Activated CD8-positive, alpha-beta T cell treated with anti-CD3 and anti-CD28 coated beads for 36 hours (primary cell): Measurements from ENCODE around the gene GNAT1. TPM values are rescaled to one million over a fixed set of nuclear protein-coding genes. Genes with fewer than 3 reads are reported as not detected.
A peak's percentile ranks its signal among the peaks of the same experiment; 100 is the strongest.

Experiments used
- ATAC-seq: fragments of 200-7000 bp; cut with Tn5 transposase; one replicate; pipeline ENCODE4 v1.10.0; 2021; ENCODE audit warnings: mild to moderate bottlenecking, moderate library complexity
- CTCF ChIA-PET: fragments of 350-600 bp; sonication (Branson Sonifier 250); formaldehyde crosslinking; loops from one replicate; lab custom pipeline; 2021; ENCODE audit warnings: antibody characterized with exemption; lab: Charles Lee
- POLR2A ChIA-PET: fragments of 350-600 bp; sonication (Branson Sonifier 250); formaldehyde crosslinking; loops from one replicate; lab custom pipeline; 2021; ENCODE audit warnings: antibody characterized with exemption; lab: Charles Lee
- DNase-seq: peaks from one replicate; pipeline ENCODE4 v3.0.0-alpha.2; 2020
- H3K27ac Mint-ChIP-seq: one replicate; pipeline ENCODE4 v1.8.0; 2021; ENCODE audit warnings: mild to moderate bottlenecking, mixed read lengths
- H3K27me3 Mint-ChIP-seq: one replicate; pipeline ENCODE4 v1.8.0; 2021; ENCODE audit warnings: mixed read lengths
- H3K36me3 Mint-ChIP-seq: one replicate; pipeline ENCODE4 v1.8.0; 2021; ENCODE audit warnings: low read depth, mixed read lengths
- H3K4me1 Mint-ChIP-seq: one replicate; pipeline ENCODE4 v1.8.0; 2021; ENCODE audit warnings: low read depth, mixed read lengths
- H3K4me3 Mint-ChIP-seq: one replicate; pipeline ENCODE4 v1.8.0; 2021; ENCODE audit warnings: mild to moderate bottlenecking, moderate library complexity, mixed read lengths
- H3K9me3 Mint-ChIP-seq: one replicate; pipeline ENCODE4 v1.8.0; 2021; ENCODE audit warnings: mixed read lengths
- intact Hi-C: fragments of 100-400 bp; cut with micrococcal nuclease; formaldehyde crosslinking; loops from one replicate; pipeline ENCODE4 v1.10.0; 2022
- total RNA-seq, 2 experiments: library from RNA; stranded (reverse); gene quantifications; one replicate each; pipeline ENCODE4 v1.2.3, GENCODE V29; 2021
- TF ChIP-seq, protein P1 (sequence below): fragments of 200-600 bp; IDR thresholded peaks from one replicate; pipeline ENCODE4 v1.8.0; 2022; ENCODE audit warnings: antibody characterized with exemption, mild to moderate bottlenecking

GNAT1 gene
- total RNA-seq, 2 experiments from 2014 or later: 0.11 to 0.23 TPM

DNA sequence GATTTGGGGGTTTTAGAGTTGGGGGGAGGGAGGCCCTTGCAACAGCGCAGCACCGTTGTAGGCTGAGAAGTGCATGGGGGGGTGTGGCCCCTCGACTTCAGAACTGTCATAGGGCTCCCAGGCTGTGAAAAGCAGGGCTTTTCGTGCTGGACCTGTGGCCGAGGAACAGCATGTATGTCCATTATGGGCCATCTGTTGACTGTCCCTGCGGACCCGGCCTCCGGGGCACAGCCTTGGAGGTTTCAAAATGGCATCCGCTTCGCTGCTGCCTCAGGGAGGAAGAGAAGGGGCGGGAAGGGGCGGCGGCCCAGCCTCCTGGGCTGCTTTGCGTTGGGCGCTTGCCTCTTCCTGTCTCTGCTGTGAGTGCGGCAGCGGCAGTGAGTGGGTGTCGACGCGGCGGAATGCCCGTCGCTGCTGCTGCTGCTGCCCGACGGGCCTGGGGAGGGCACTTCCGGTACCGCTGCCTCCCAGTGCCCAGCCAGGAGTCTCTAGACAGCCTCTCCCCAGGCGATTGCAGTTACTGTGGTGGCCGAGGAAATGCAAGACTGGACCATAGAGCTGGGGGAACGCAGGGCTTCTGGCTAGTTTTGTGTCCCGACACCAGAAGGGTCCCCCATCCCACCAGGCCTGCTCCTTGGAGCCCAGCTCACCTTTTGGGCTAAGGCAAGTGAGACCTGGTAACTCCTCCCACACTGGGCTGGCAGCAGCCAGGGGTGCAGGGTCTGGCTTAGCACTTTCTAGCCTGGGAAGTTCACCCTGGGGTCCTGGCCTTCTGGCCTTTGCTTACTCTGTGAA is 46.5 kb downstream of the GNAT1 start:
- no peaks in the 10 kb centered on the region for H3K9me3 Mint-ChIP-seq
- ChIA-PET POLR2A (interaction anchor here (0.7 to 4.2 kb wide), 8 partner anchors 9 to 122 kb away, joined by 3 to 29 read pairs (median 4); no protein-coding TSS in a partner anchor), CTCF (interaction anchor here (0.8 to 14.8 kb wide), 4 partner anchors 6 to 44 kb away, joined by 3 to 239 read pairs (median 20); no protein-coding TSS in a partner anchor)
- H3K36me3 Mint-ChIP-seq: peaks cover 21% of the 10 kb centered on the region
- DNase-seq: peak; percentile 96
- ATAC-seq: peak; percentile 47
- H3K4me1 Mint-ChIP-seq: peaks cover 51% of the 10 kb centered on the region
- peak overlapping the region; percentile 91 for H3K4me3 Mint-ChIP-seq
- no peaks in the 10 kb centered on the region for H3K27me3 Mint-ChIP-seq
- intact Hi-C loops: no loop called here
- TF ChIP-seq, protein P1, sequence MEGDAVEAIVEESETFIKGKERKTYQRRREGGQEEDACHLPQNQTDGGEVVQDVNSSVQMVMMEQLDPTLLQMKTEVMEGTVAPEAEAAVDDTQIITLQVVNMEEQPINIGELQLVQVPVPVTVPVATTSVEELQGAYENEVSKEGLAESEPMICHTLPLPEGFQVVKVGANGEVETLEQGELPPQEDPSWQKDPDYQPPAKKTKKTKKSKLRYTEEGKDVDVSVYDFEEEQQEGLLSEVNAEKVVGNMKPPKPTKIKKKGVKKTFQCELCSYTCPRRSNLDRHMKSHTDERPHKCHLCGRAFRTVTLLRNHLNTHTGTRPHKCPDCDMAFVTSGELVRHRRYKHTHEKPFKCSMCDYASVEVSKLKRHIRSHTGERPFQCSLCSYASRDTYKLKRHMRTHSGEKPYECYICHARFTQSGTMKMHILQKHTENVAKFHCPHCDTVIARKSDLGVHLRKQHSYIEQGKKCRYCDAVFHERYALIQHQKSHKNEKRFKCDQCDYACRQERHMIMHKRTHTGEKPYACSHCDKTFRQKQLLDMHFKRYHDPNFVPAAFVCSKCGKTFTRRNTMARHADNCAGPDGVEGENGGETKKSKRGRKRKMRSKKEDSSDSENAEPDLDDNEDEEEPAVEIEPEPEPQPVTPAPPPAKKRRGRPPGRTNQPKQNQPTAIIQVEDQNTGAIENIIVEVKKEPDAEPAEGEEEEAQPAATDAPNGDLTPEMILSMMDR: no peak
- peak overlapping the region; percentile 95 for H3K27ac Mint-ChIP-seq

DNA sequence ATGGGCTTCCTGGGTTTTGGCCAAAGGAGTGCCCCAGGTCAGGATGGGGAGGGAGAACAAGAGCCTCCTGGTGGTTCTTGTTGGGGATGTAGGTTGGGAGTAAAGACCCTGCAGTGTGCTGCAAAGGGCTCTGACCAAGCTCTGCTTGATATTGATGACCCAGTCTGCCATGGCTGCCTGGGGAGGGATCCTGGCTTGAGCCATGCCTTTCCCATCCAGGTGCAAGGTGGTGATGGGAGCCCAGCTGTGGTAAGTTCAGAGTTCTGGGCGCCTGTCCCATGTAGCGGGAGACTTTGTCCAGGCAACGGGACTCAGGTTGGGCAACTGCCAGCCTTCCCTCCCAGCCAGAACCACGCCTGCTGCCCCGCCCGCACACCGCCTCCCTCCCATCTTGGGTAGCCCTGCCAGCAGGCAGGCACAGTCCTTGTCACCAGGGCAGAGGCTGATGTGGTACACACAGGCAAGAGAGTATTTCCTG is 47.2 kb downstream of the GNAT1 start:
- Mint-ChIP-seq H3K9me3 (no peaks in the 10 kb centered on the region), H3K27ac (peak overlapping the region; percentile 95), H3K4me1 (peaks cover 56% of the 10 kb centered on the region), H3K4me3 (peak overlapping the region; percentile 91), H3K27me3 (no peaks in the 10 kb centered on the region), H3K36me3 (peaks cover 23% of the 10 kb centered on the region)
- DNase-seq (peak; percentile 19), ATAC-seq (no peak)
- POLR2A ChIA-PET: interaction anchor here (0.7 to 4.2 kb wide), 4 partner anchors 9 to 53 kb away, joined by 3 to 29 read pairs (median 4); no protein-coding TSS in a partner anchor
- TF ChIP-seq, protein P1: no peak
- intact Hi-C loops: no loop called here
- CTCF ChIA-PET: interaction anchor here (1.3 to 14.8 kb wide), 3 partner anchors 5 to 31 kb away, joined by 3 to 239 read pairs (median 36); no protein-coding TSS in a partner anchor

DNA sequence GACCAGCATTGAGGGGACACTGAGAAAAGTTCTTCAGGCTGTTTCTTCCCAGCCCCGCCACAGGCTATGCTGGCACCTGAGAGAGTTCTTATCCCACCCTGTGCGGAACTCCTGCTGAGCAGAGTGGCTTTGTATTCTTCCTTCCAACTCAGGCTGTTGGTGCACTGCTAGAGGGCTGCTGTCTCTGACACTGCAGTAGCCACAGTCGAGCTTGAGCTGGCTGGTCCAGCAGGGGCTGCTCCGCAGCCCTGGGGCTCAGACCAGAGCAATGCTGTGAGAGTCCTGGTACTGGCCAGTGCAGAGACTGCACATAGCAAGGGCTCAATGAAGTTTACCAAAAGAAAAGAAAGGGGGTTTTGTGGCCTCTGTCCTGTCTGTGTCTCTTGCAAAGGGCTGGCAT is 48.2 kb downstream of the GNAT1 start:
- peaks cover 63% of the 10 kb centered on the region for H3K4me1 Mint-ChIP-seq
- no peaks in the 10 kb centered on the region for H3K27me3 Mint-ChIP-seq
- CTCF ChIA-PET: interaction anchor here (0.9 to 8.0 kb wide), 3 partner anchors 8 to 47 kb away, joined by 3 to 239 read pairs (median 8); partner anchors contain the start of gene GNAI2

DNA sequence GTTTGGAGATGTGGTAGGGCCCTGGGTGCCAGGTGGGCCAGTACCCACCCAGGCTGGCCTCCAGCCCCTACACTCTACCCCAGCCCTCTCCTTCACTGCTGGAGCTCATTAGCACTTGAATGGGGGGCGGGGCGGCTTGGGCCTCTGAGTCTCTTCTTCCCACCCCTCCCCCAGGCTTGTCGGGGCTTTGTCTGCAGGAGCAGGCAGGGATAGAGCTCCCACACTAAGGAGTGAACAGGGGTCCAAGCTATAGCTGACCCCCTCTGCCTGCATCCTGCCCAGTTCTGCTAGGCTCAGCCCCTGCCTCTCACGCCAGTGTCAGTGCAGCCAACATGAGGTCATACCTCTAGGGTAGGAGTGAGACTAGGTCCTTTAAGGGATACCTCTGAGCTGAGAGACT is 49.8 kb downstream of the GNAT1 start:
- intact Hi-C loops: no loop called here
- POLR2A ChIA-PET: interaction anchor here (1.2 to 3.8 kb wide), 6 partner anchors 8 to 48 kb away, joined by 3 to 14 read pairs (median 5); no protein-coding TSS in a partner anchor
- CTCF ChIA-PET: interaction anchor here (1.0 to 8.0 kb wide), 3 partner anchors 10 to 49 kb away, joined by 3 to 239 read pairs (median 8); partner anchors contain the start of gene GNAI2
- Mint-ChIP-seq H3K4me1 (peaks cover 70% of the 10 kb centered on the region), H3K4me3 (peak overlapping the region; percentile 24), H3K27ac (peak overlapping the region; percentile 95), H3K27me3 (no peaks in the 10 kb centered on the region), H3K36me3 (peaks cover 26% of the 10 kb centered on the region), H3K9me3 (no peaks in the 10 kb centered on the region)
- ATAC-seq (no peak), DNase-seq (no peak)
- TF ChIP-seq, protein P1: no peak

More for the DNA sequence above, 48.2 kb downstream of the GNAT1 start:
- intact Hi-C loops: no loop called here
- Mint-ChIP-seq H3K9me3 (no peaks in the 10 kb centered on the region), H3K27ac (peak overlapping the region; percentile 95), H3K36me3 (peaks cover 26% of the 10 kb centered on the region), H3K4me3 (peak overlapping the region; percentile 91)
- POLR2A ChIA-PET: interaction anchor here (1.0 kb wide), 1 partner anchor 12 kb away, joined by 3 read pairs; no protein-coding TSS in a partner anchor
- DNase-seq (no peak), ATAC-seq (no peak)
- TF ChIP-seq, protein P1: no peak
